Body of pancreas (tissue), 4 donors: ENCODE data around the gene RFT1. TPM values are rescaled to one million over a fixed set of nuclear protein-coding genes. Genes with fewer than 3 reads are reported as not detected.
A peak's percentile ranks its signal among the peaks of the same experiment; 100 is the strongest.

Experiments
- ATAC-seq: fragments of 150-250 bp; one replicate; pipeline ENCODE4 v1.9.1; 2016
- DNase-seq, 4 donors: peaks; one replicate each; pipeline ENCODE4 v3.0.0-alpha.2; 2019
- H3K27ac ChIP-seq, 4 donors: fragments of 200-600 bp; sonication (generic); 1 replicate in 3 of 4; 2 replicates in 1 of 4; pipeline versions ENCODE4 v1.5.1 to v1.6.1; 2016 to 2019; ENCODE audit warnings: mild to moderate bottlenecking in 1 of 4, mixed read lengths in 1 of 4, moderate library complexity in 1 of 4
- H3K27me3 ChIP-seq, 2 donors: fragments of 200-600 bp; sonication (generic); one replicate each; pipeline ENCODE4 v1.6.0; 2016; ENCODE audit warnings: mild to moderate bottlenecking in 1 of 2
- H3K36me3 ChIP-seq, 2 donors: fragments of 200-600 bp; sonication (generic); replicated peaks in 1 of 2; 2 replicates each; pipeline ENCODE4 v1.5.1; 2016; ENCODE audit warnings: low read depth in 2 of 2; ENCODE audit not compliant: insufficient read depth in 1 of 2
- H3K4me1 ChIP-seq: fragments of 200-600 bp; sonication (generic); one replicate; pipeline ENCODE4 v1.6.0; 2016
- H3K4me3 ChIP-seq, 2 donors: fragments of 200-600 bp; sonication (generic); 1 replicate in 1 of 2; 2 replicates in 1 of 2; pipeline ENCODE4 v1.5.1; 2016 to 2019
- H3K9me3 ChIP-seq, 3 donors: fragments of 200-600 bp; sonication (generic); 1 replicate in 2 of 3; 2 replicates in 1 of 3; pipeline ENCODE4 v1.5.1; 2016
- CTCF ChIP-seq, 7 experiments: fragments of 450-650 bp in 4 of 7; fragments of 200-600 bp in 3 of 7; sonication (generic) in 3 of 7; IDR thresholded peaks; one replicate each; pipeline ENCODE4 v1.5.1; 2016 to 2019; ENCODE audit warnings: antibody characterized with exemption in 7 of 7
- POLR2A ChIP-seq, 3 donors: fragments of 450-650 bp; IDR thresholded peaks; one replicate each; pipeline ENCODE4 v1.6.1; 2016; ENCODE audit warnings: antibody characterized with exemption in 3 of 3, mild to moderate bottlenecking in 2 of 3
- WGBS, 2 donors: methylation state at CpG; one replicate each; pipeline ENCODE4 v1.1.5; 2017; 5-methylcytosine and 5-hydroxymethylcytosine counted together
- intact Hi-C: fragments of 100-400 bp; cut with DNase I; formaldehyde crosslinking; loops from one replicate; pipeline ENCODE4 v1.15.1; 2023
- total RNA-seq, 2 donors: library from RNA; depleted of rRNA; stranded (reverse); fragments of >200 nt; gene quantifications; one replicate each; pipeline ENCODE4 v1.1.0, GENCODE V29; 2016

RFT1 gene
- total RNA-seq, 2 donors from 2014 or later = 10.6 to 19.8 TPM

DNA sequence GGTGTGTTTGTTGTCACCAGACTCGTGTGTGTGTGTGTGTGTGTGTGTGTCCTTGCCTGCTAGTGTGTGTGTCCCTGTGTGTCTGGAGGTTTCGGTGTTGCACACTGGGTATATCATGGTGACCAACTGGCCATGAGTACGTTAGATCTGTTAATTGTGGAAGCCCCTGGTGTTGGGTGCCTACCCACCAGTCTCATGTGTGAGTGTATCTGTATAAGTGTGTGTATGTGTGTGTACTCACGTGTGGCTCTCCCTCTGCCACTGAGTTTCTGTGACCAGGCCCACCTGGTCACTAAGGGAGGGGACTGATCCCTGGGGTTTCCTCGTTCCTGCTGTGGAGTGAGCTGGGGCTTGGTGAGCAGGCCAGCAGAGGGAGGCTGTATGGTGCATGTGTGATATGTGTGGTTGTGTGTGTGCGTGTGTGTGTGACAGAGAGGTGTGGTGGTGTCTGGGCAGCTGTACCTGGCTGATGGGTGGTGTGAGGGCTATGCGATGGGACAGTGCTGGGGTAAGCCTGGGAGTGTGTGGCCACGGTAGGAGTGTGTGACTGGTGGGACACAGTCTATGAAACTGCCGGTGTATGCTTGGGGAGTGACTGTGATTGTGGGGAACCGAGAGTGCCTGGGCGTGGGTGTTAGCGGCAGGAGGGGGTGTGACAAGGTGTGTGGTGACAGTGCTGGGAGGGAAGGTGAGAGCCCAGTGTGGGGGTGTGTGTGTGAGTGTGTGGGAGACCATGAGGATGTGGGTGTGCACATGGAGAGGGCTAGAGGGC lies 32.6 kb upstream of the RFT1 start:
- Histone ChIP-seq H3K4me1 (peaks cover 73% of the 10 kb centered on the region), H3K9me3 (no peaks in the 10 kb centered on the region), H3K27ac (peak overlapping the region; percentile 37 to 97 (median 95)), H3K4me3 (peak overlapping the region in 1 of 2 donors; percentile 73), H3K36me3 (no peaks in the 10 kb centered on the region), H3K27me3 (no peaks in the 10 kb centered on the region)
- no peak for ATAC-seq
- 8 to 24% methylated on average over 8 to 12 of the region's 12 CpGs for WGBS, 2 donors
- TF ChIP-seq POLR2A (IDR thresholded peaks at IDR 0.05) (no peak), CTCF (IDR thresholded peaks at IDR 0.05) (peak in 3 of 7 experiments; percentile 17 to 37 (median 24))
- intact Hi-C loops = no loop called here
- DNase-seq = peak in 3 of 4 donors; percentile 38 to 47 (median 39)

- no peak for TF ChIP-seq POLR2A (IDR thresholded peaks at IDR 0.05)
- TF ChIP-seq CTCF (IDR thresholded peaks at IDR 0.05) = no peak
- Histone ChIP-seq H3K4me3 (peak overlapping the region; percentile 73), H3K36me3 (no peaks in the 10 kb centered on the region), H3K4me1 (peaks cover 73% of the 10 kb centered on the region), H3K27ac (peak overlapping the region; percentile 90 to 97 (median 95)), H3K27me3 (no peaks in the 10 kb centered on the region), H3K9me3 (no peaks in the 10 kb centered on the region)
- DNase-seq = peak in 3 of 4 donors; percentile 32 to 43 (median 39)
- WGBS, 2 donors = 3 to 5% methylated on average over 17 to 38 of the region's 49 CpGs
- no peak for ATAC-seq
- intact Hi-C loops = no loop called here
Measured at GRCh38 chr3:53161820-53162671, 31.8 kb upstream of the RFT1 start.

DNA sequence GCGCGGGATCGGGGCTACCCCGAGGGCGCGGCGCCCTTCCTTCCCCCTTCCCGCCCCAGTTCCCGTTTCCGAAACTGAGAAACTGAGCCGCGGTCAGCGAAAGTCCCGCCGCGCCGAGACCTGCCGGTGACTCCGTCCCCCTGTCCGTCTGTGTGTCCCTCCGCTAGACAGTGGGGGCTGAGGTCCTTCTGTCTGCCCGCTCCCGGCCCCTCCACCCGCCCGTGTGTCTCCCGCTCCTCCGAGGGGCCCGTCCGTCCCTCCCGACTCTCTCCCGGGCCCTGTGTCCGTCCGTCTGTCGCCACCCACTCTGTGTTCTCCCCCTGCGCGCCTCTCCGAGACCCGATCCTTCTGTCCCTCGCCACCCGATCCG lies 31.2 kb upstream of the RFT1 start:
- WGBS, 2 donors = 0 to 1% methylated on average over 19 to 40 of the region's 41 CpGs
- TF ChIP-seq POLR2A (IDR thresholded peaks at IDR 0.05) (no peak), CTCF (IDR thresholded peaks at IDR 0.05) (no peak)
- intact Hi-C loops = no loop called here
- ATAC-seq (no peak), DNase-seq (peak in 3 of 4 donors; percentile 29 to 35 (median 34))
- H3K9me3 ChIP-seq = no peaks in the 10 kb centered on the region
- H3K27ac ChIP-seq = peak overlapping the region; percentile 90 to 97 (median 95)
- no peaks in the 10 kb centered on the region for H3K36me3 ChIP-seq
- H3K27me3 ChIP-seq = no peaks in the 10 kb centered on the region
- H3K4me1 ChIP-seq = peaks cover 72% of the 10 kb centered on the region
- H3K4me3 ChIP-seq = peak overlapping the region; percentile 73

GRCh38 chr3:53160660-53161449 lies 30.6 kb upstream of the RFT1 start, which contains the start of gene PRKCD:
PRKCD (plus strand) TSS chr3:53161209; CDS start chr3:53178423, 17,214 bp downstream.
- H3K9me3 ChIP-seq = no peaks in the 10 kb centered on the region
- WGBS, 2 donors = 0% methylated on average over 27 to 68 of the region's 88 CpGs
- peaks cover 75% of the 10 kb centered on the region for H3K4me1 ChIP-seq
- peak; percentile 34 to 86 (median 77) for TF ChIP-seq CTCF (IDR thresholded peaks at IDR 0.05)
- peak; percentile 86 to 87 (median 87) for TF ChIP-seq POLR2A (IDR thresholded peaks at IDR 0.05)
- no peaks in the 10 kb centered on the region for H3K27me3 ChIP-seq
- no peaks in the 10 kb centered on the region for H3K36me3 ChIP-seq
- ATAC-seq (peak; percentile 83), DNase-seq (peak; percentile 92 to 95 (median 94))
- intact Hi-C loops = no loop called here
- peak within 1 kb of the TSS; percentile 73 for H3K4me3 ChIP-seq
- H3K27ac ChIP-seq = peak within 1 kb of the TSS; percentile 90 to 97 (median 95)
